Adipocyte (in vitro differentiated cells): ENCODE measurements around the gene PASK.

ENCODE experiments used
- DNase-seq: peaks from one replicate; pipeline ENCODE4 v3.0.0-alpha.2; 2015; ENCODE audit warnings: low read depth
- H3K27me3 ChIP-seq: replicated peaks from 2 replicates; pipeline ENCODE4 v1.7.0; 2013; ENCODE audit warnings: mild to moderate bottlenecking, low read length, moderate library complexity; ENCODE audit not compliant: control insufficient read depth, insufficient read depth
- H3K36me3 ChIP-seq: 2 replicates; pipeline ENCODE4 v1.7.0; 2013; ENCODE audit warnings: low read length, mild to moderate bottlenecking, moderate library complexity; ENCODE audit not compliant: control insufficient read depth, insufficient read depth, severe bottlenecking
- H3K4me1 ChIP-seq: 2 replicates; pipeline ENCODE4 v1.7.0; 2013; ENCODE audit warnings: mild to moderate bottlenecking, low read length, moderate library complexity; ENCODE audit not compliant: control insufficient read depth, insufficient read depth
- H3K4me3 ChIP-seq: 2 replicates; pipeline ENCODE4 v1.7.0; 2013; ENCODE audit warnings: mild to moderate bottlenecking, low read length, moderate library complexity
- H3K9ac ChIP-seq: 2 replicates; pipeline ENCODE4 v1.7.0; 2013; ENCODE audit warnings: mild to moderate bottlenecking, low read length, moderate library complexity
- H3K9me3 ChIP-seq: 2 replicates; pipeline ENCODE4 v1.7.0; 2013; ENCODE audit warnings: mild to moderate bottlenecking, low read length, moderate library complexity; ENCODE audit not compliant: control insufficient read depth

PASK gene

GRCh38 chr2:241155936-241156335, 6.7 kb upstream of the PASK start:
- H3K36me3 ChIP-seq, result peaks cover 30% of the 10 kb centered on the region

DNA sequence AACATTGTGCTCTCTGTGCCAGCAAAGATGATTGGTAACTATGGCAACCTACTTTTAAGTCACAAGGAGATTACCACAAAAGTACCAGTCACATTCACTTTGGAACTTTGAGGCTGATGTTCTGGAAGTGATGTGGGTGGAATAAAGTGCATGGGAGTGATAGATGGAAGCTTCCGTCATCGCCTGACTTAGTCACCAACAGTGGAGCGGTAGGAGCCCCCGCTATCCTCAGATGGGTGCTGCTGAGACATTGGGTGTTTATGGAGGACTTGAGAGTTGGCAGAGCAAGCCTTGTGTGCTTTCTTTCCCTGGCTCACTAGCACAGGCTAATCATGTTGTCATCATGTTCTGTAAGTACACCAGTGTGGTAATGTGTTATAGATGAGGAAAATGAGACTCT, 5.6 kb upstream of the PASK start:
- no peak for DNase-seq
- Histone ChIP-seq H3K27me3 (no peaks in the 10 kb centered on the region), H3K4me3 (no peak overlapping the region), H3K9ac (no peak overlapping the region), H3K9me3 (no peaks in the 10 kb centered on the region), H3K4me1 (peaks cover 17% of the 10 kb centered on the region), H3K36me3 (peaks cover 22% of the 10 kb centered on the region)

More at GRCh38 chr2:241155936-241156335, 6.7 kb upstream of the PASK start:
- Histone ChIP-seq H3K9ac (no peak overlapping the region), H3K4me1 (peaks cover 17% of the 10 kb centered on the region), H3K4me3 (no peak overlapping the region), H3K27me3 (no peaks in the 10 kb centered on the region), H3K9me3 (no peaks in the 10 kb centered on the region)
- DNase-seq, result no peak

GRCh38 chr2:241153616-241154015, 4.3 kb upstream of the PASK start:
- Histone ChIP-seq H3K9ac (no peak overlapping the region), H3K27me3 (no peaks in the 10 kb centered on the region), H3K9me3 (no peaks in the 10 kb centered on the region), H3K36me3 (peaks cover 10% of the 10 kb centered on the region), H3K4me1 (peaks cover 19% of the 10 kb centered on the region), H3K4me3 (no peak overlapping the region)
- DNase-seq, result no peak

GRCh38 chr2:241151934-241152660, 2.8 kb upstream of the PASK start:
- Histone ChIP-seq H3K9me3 (no peaks in the 10 kb centered on the region), H3K27me3 (no peaks in the 10 kb centered on the region), H3K36me3 (no peaks in the 10 kb centered on the region), H3K4me3 (no peak overlapping the region), H3K4me1 (peaks cover 19% of the 10 kb centered on the region), H3K9ac (no peak overlapping the region)
- DNase-seq, result no peak

DNA sequence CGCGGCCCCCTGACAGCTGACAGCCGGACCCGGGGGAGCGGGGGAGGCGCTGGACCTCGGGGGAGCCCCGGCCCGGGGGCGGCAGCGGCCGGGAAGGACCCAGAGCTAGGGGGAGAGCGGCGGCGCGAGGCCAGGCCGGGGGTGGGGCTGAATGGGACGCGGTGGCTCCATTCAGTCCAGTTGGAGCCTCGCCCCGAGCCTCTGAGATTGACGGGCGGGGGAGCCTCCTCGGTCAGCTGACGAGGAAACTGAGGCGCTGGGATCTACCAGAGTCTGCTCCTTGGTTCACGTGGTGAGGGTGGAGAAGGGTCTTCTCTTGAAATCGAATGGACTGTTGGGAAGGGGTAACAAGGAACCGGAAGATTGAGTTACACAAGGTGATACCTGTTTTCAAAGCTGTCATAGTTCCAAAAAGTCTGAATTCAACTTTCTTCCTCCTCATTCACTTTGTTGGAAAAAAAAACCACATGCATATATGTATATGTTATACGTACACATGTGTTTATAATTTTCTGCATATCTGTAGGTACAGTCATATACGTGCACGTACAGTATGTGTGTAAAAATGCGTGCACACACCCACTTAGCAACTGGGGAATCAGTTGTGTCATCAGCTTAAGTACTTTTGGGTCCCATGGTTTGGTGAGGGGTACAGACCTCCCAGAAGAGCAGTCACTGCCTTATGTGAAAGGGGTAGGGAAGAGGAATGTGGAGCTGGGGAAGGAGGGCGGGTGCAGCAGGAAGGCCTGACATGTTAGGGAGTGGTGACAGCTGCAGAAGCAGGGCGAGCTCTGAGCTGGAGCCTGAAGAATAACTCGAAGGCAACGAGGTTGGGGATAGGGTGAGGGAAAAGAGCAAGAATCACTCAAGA, 1.6 kb upstream of the PASK start:
- no peaks in the 10 kb centered on the region for H3K9me3 ChIP-seq
- H3K4me1 ChIP-seq, result peaks cover 19% of the 10 kb centered on the region
- H3K36me3 ChIP-seq, result no peaks in the 10 kb centered on the region
- H3K4me3 ChIP-seq, result peak overlapping the region; percentile 92
- peak overlapping the region; percentile 89 for H3K9ac ChIP-seq
- H3K27me3 ChIP-seq, result no peaks in the 10 kb centered on the region
- no peak for DNase-seq

DNA sequence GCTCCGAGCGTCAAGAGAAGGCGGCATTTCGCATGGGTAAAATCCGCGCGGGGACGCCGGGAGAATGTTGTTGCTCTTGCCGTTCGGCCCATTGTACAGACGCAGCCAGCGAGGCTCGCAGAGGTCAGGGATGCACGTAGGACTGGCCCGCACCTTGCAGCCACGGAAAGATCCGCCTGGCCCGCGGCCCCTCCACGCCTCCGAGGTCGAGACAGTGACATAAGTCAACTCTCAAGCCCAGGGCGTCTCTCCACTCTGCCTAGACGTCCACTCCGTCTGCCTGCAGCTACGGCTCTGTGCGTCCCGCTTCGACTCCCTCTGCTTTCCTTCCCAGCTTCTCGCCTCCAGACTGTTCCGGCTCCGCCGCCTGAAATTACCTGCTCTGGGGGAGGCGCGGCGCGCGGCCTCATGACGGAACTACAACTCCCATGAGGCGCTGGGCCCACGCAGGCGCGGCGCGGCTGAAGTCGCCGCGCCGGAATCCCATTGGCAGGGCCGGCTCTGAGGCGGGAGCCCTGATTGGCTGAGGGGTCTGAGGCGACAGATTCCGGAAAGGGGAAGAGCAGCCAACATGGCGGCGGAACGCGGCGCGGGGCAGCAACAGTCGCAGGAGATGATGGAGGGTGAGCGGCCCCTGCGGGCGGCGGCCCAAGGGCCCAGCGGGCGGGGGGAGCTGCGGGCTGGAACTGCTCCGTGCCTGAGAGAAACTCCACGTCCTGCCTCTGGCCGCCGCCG, 820 bp upstream of the PASK start, which contains the start of gene PPP1R7:
Gene PPP1R7 (plus strand): TSS at position 543 of the 735 bp plus-strand sequence. CDS start 29 bp downstream, at position 572.
- Histone ChIP-seq H3K4me1 (peaks cover 17% of the 10 kb centered on the region), H3K27me3 (no peaks in the 10 kb centered on the region), H3K36me3 (no peaks in the 10 kb centered on the region), H3K9ac (peak within 1 kb of the TSS; percentile 89), H3K4me3 (peak within 1 kb of the TSS; percentile 92), H3K9me3 (no peaks in the 10 kb centered on the region)
- DNase-seq, result peak; percentile 98

DNA sequence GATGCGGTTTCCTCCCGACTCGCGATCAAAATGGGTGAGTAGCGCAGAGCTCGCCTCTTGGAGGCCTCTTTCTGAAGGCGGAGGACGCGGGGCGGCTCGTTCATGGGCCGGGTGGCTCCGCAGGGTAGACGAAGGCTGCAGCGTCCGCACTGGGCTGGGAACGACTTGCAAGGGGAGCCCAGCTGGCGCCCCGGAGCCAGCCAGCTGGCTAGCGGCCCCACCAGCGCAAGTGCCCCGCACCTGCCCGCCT, 328 bp upstream of the PASK start:
- Histone ChIP-seq H3K4me3 (peak overlapping the region; percentile 92), H3K9me3 (no peaks in the 10 kb centered on the region), H3K27me3 (no peaks in the 10 kb centered on the region), H3K36me3 (no peaks in the 10 kb centered on the region), H3K9ac (peak overlapping the region; percentile 89), H3K4me1 (peaks cover 15% of the 10 kb centered on the region)
- no peak for DNase-seq

DNA sequence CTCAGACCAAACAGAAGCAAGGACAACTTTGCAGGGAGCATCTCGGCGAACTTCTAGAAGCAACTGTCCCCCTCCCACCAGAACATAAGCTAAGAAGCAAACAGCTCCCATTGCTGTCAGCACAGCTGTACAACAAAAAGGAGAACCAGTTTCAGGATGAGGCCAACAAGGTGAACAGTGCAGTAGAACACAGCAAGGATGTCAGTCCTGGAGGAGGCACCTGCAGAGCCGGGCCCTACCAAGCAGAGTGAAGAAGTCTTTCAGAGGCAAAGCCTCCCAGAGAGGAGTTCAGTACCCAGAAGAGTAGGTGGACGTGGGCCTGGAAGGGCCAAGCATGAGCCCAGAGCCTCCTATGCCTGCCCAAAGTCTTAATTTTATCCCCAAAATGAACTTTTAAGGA, 1.0 kb downstream of the PASK start:
- Histone ChIP-seq H3K36me3 (no peaks in the 10 kb centered on the region), H3K9me3 (no peaks in the 10 kb centered on the region), H3K4me3 (peak overlapping the region; percentile 92), H3K4me1 (peaks cover 15% of the 10 kb centered on the region), H3K27me3 (no peaks in the 10 kb centered on the region), H3K9ac (peak overlapping the region; percentile 77)
- no peak for DNase-seq

GRCh38 chr2:241147336-241147735, 1.9 kb downstream of the PASK start:
- H3K9me3 ChIP-seq, result no peaks in the 10 kb centered on the region
- H3K36me3 ChIP-seq, result no peaks in the 10 kb centered on the region
- H3K4me3 ChIP-seq, result no peak overlapping the region
- DNase-seq, result no peak
- no peaks in the 10 kb centered on the region for H3K27me3 ChIP-seq
- peaks cover 14% of the 10 kb centered on the region for H3K4me1 ChIP-seq
- no peak overlapping the region for H3K9ac ChIP-seq

DNA sequence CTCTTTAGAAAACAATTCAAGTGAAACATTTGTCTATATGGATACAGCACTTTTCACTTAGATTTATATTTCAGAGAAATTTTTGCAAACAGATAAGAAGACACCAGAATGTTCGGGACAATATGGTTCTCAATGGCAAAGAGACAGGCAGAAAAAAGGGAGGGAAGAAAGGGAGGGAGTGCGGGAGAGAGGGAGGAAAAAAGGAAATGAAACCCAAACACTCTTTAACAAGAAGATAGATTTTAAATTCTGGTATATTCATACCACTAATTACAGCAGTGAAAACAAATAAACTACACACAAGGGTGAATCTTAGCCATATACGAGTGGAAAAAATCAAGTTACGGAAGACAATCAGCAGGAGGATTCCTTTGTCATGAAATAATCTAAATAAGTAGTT, 3.0 kb downstream of the PASK start:
- H3K9ac ChIP-seq, result no peak overlapping the region
- no peak for DNase-seq
- no peaks in the 10 kb centered on the region for H3K9me3 ChIP-seq
- no peaks in the 10 kb centered on the region for H3K36me3 ChIP-seq
- peaks cover 9% of the 10 kb centered on the region for H3K4me1 ChIP-seq
- H3K27me3 ChIP-seq, result no peaks in the 10 kb centered on the region
- no peak overlapping the region for H3K4me3 ChIP-seq

DNA sequence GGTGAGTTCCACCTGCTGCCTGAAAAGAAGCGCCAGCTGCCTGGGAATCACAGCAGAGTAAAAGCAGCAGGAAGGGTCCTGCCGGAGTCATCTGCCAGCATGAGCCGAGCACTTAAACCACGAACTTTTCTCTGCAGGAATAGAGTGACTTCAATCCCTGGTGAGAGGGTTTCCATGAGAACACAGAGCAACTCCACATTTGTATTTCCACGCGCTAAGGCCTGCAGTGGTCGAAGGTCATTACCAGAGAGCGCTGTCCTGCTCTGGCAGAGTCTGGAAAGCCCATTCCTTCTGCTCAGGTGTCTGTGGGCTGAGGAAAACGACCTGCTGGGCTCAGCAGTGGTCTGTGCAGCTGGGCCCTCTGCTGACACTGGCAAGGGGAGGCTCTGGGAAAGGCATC, 6.7 kb downstream of the PASK start:
- Histone ChIP-seq H3K36me3 (no peaks in the 10 kb centered on the region), H3K9me3 (no peaks in the 10 kb centered on the region), H3K27me3 (no peaks in the 10 kb centered on the region), H3K9ac (no peak overlapping the region), H3K4me1 (no peaks in the 10 kb centered on the region), H3K4me3 (no peak overlapping the region)
- no peak for DNase-seq
